Activated T-helper 1 cell treated with Interleukin-2 at 50 U/mL for 16 hours (primary cell): ENCODE results near the gene ARHGAP40.
"Not testable (repeated sequence)": the region's sequence is repeated elsewhere in the genome, so short reads cannot be mapped to it uniquely, and the experiment has no call there.

Source experiments
- DNase-seq: peaks from one replicate; pipeline ENCODE4 v3.0.0-alpha.2; 2020; ENCODE audit warnings: low read depth

The ARHGAP40 gene

GRCh38 chr20:38588303-38588702, 13.3 kb upstream of the ARHGAP40 start:
- no peak for DNase-seq

GRCh38 chr20:38589351-38589750, 12.3 kb upstream of the ARHGAP40 start:
- no peak for DNase-seq

- DNase-seq, result no peak
Observed at GRCh38 chr20:38589967-38590675, 11.5 kb upstream of the ARHGAP40 start.

- no peak for DNase-seq
Observed at GRCh38 chr20:38590676-38591473, 10.7 kb upstream of the ARHGAP40 start.

GRCh38 chr20:38591474-38592410, 9.9 kb upstream of the ARHGAP40 start:
- no peak for DNase-seq

- not testable (repeated sequence) for DNase-seq
Observed at GRCh38 chr20:38592411-38592790, 9.2 kb upstream of the ARHGAP40 start.

- DNase-seq, result not testable (repeated sequence)
Observed at GRCh38 chr20:38594281-38594680, 7.3 kb upstream of the ARHGAP40 start.

GRCh38 chr20:38595886-38596285, 5.7 kb upstream of the ARHGAP40 start:
- not testable (repeated sequence) for DNase-seq

- no peak for DNase-seq
Observed at GRCh38 chr20:38599410-38599882, 2.2 kb upstream of the ARHGAP40 start.

- DNase-seq, result no peak
Observed at GRCh38 chr20:38600057-38600456, 1.6 kb upstream of the ARHGAP40 start.

GRCh38 chr20:38602185-38602581, 574 bp downstream of the ARHGAP40 start:
- DNase-seq, result no peak

GRCh38 chr20:38603286-38603685, 1.7 kb downstream of the ARHGAP40 start:
- no peak for DNase-seq

- no peak for DNase-seq
Observed at GRCh38 chr20:38604873-38605303, 3.3 kb downstream of the ARHGAP40 start.

GRCh38 chr20:38607351-38607750, 5.7 kb downstream of the ARHGAP40 start:
- DNase-seq, result no peak

GRCh38 chr20:38608188-38608587, 6.6 kb downstream of the ARHGAP40 start:
- no peak for DNase-seq

- no peak for DNase-seq
Observed at GRCh38 chr20:38609815-38610214, 8.2 kb downstream of the ARHGAP40 start.

- no peak for DNase-seq
Observed at GRCh38 chr20:38610521-38610920, 8.9 kb downstream of the ARHGAP40 start.

- no peak for DNase-seq
Observed at GRCh38 chr20:38612751-38613515, 11.3 kb downstream of the ARHGAP40 start.

- DNase-seq, result no peak
Observed at GRCh38 chr20:38615283-38615682, 13.7 kb downstream of the ARHGAP40 start.

GRCh38 chr20:38616457-38616856, 14.8 kb downstream of the ARHGAP40 start:
- no peak for DNase-seq
